Upper lobe of left lung (tissue), 4 donors: Measurements from ENCODE around the gene M1AP.

Experiments used
- CTCF ChIP-seq, 6 experiments: fragments of 450-650 bp in 4 of 6; fragments of 200-600 bp in 2 of 6; sonication (generic) in 2 of 6; IDR thresholded peaks; one replicate each; pipeline ENCODE4 v1.5.1; 2016 to 2019; ENCODE audit warnings: antibody characterized with exemption in 6 of 6
- POLR2A ChIP-seq, 4 donors: fragments of 450-650 bp; IDR thresholded peaks; one replicate each; pipeline ENCODE4 v1.5.1; 2016 to 2017; ENCODE audit warnings: antibody characterized with exemption in 4 of 4, mild to moderate bottlenecking in 2 of 4
- POLR2AphosphoS5 ChIP-seq, 2 donors: sonication (generic); formaldehyde crosslinking; IDR thresholded peaks; one replicate each; pipeline ENCODE4 v1.5.1; 2017; ENCODE audit warnings: antibody characterized with exemption in 2 of 2

- TF ChIP-seq POLR2AphosphoS5 (IDR thresholded peaks at IDR 0.05) (no peak), CTCF (IDR thresholded peaks at IDR 0.05) (no peak), POLR2A (IDR thresholded peaks at IDR 0.05) (no peak)
Observed at GRCh38 chr2:74572178-74572925, 75.8 kb downstream of the M1AP start.
